ENCODE results near the gene RGS8. TPM values are rescaled to one million over a fixed set of nuclear protein-coding genes. Genes with fewer than 3 reads are reported as not detected.

RGS8 gene
- total RNA-seq, 2 donors from 2014 or later, result 5.6 to 25.0 TPM

DNA sequence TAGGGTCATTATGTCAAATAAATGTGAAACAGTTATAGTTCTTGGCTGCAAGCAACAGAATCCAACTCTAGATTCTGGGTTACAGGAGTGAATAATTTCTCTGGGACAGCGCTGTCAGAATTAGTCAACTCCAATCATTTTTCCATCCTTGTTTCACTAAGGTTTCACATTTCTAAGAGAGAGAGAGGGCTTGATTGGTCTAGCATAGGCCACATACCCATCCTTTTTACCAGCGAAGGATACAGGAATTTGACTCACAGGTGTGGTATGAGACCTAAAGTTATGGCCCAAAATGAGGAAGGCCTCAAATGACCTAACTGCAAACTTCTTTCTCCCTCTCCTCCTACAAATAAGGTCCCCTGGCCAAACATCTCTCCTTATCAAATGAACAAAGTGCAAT is 25.5 kb upstream of the RGS8 start:
- peaks cover 15% of the 10 kb centered on the region for H3K4me1 Mint-ChIP-seq
- H3K4me3 ChIP-seq (ENCODE audit: low read length), result no peak overlapping the region
- no peak overlapping the region for H3K27ac Mint-ChIP-seq
- TF ChIP-seq, protein P1, sequence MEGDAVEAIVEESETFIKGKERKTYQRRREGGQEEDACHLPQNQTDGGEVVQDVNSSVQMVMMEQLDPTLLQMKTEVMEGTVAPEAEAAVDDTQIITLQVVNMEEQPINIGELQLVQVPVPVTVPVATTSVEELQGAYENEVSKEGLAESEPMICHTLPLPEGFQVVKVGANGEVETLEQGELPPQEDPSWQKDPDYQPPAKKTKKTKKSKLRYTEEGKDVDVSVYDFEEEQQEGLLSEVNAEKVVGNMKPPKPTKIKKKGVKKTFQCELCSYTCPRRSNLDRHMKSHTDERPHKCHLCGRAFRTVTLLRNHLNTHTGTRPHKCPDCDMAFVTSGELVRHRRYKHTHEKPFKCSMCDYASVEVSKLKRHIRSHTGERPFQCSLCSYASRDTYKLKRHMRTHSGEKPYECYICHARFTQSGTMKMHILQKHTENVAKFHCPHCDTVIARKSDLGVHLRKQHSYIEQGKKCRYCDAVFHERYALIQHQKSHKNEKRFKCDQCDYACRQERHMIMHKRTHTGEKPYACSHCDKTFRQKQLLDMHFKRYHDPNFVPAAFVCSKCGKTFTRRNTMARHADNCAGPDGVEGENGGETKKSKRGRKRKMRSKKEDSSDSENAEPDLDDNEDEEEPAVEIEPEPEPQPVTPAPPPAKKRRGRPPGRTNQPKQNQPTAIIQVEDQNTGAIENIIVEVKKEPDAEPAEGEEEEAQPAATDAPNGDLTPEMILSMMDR (conservative IDR thresholded peaks at IDR 0.05), result no peak
- DNase-seq, result no peak
- 100% methylated on average over 1 to 2 of the region's 2 CpGs for WGBS, 2 experiments (ENCODE audit: insufficient coverage in 1 of 2, insufficient read length in 1 of 2)
- no peaks in the 10 kb centered on the region for H3K36me3 ChIP-seq (ENCODE audit: control insufficient read depth, insufficient read depth, low read length)
- no peaks in the 10 kb centered on the region for H3K4me1 ChIP-seq (ENCODE audit: control insufficient read depth, insufficient read depth, low read length)
- H3K27me3 Mint-ChIP-seq (ENCODE audit: insufficient read depth), result peaks cover 16% of the 10 kb centered on the region
- no peaks in the 10 kb centered on the region for H3K9me3 Mint-ChIP-seq
- no peaks in the 10 kb centered on the region for H3K36me3 Mint-ChIP-seq (ENCODE audit: low read depth)
- no peak overlapping the region for H3K9ac ChIP-seq (ENCODE audit: extremely low read depth, low read length, poor library complexity, severe bottlenecking)
- no peak overlapping the region for H3K27ac ChIP-seq (ENCODE audit: low read depth, low read length)
- no peak overlapping the region for H3K4me3 Mint-ChIP-seq
- no peaks in the 10 kb centered on the region for H3K27me3 ChIP-seq (ENCODE audit: control insufficient read depth, insufficient read depth, low read length, poor library complexity, severe bottlenecking)
- no peaks in the 10 kb centered on the region for H3K9me3 ChIP-seq (ENCODE audit: control insufficient read depth, low read length)

DNA sequence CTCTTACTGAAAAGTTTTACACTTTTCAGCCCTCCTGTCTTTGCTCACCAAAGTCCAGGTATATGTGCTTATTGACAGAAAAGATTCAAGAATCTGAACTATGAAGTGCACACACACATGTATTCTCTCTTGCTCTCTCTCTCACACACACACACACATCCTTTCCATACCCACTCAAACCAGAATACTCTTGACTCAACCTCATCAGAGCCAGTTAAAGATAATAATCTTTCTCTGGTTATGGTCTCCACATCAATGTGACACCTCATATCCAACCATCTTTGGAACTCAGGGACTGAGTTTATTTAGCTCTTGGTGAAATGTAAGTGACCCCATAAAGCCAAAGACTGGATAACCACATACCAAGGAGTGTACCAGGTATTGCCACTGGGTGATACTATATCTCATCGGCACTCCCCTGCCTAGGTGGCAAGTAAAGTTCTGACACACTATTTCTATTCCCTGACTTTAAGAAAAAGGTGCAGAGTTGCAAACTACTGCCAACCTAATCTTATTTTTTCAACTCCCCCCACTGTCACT is 24.9 kb upstream of the RGS8 start:
- Histone ChIP-seq H3K9me3 (ENCODE audit: control insufficient read depth, low read length) (no peaks in the 10 kb centered on the region), H3K27ac (ENCODE audit: low read depth, low read length) (no peak overlapping the region), H3K4me3 (ENCODE audit: low read length) (no peak overlapping the region), H3K27me3 (ENCODE audit: control insufficient read depth, insufficient read depth, low read length, poor library complexity, severe bottlenecking) (no peaks in the 10 kb centered on the region), H3K9ac (ENCODE audit: extremely low read depth, low read length, poor library complexity, severe bottlenecking) (no peak overlapping the region), H3K36me3 (ENCODE audit: control insufficient read depth, insufficient read depth, low read length) (no peaks in the 10 kb centered on the region), H3K4me1 (ENCODE audit: control insufficient read depth, insufficient read depth, low read length) (peaks cover 3% of the 10 kb centered on the region)
- no peaks in the 10 kb centered on the region for H3K9me3 Mint-ChIP-seq
- TF ChIP-seq, protein P1 (conservative IDR thresholded peaks at IDR 0.05), result no peak
- DNase-seq, result no peak
- no peak overlapping the region for H3K27ac Mint-ChIP-seq
- peaks cover 20% of the 10 kb centered on the region for H3K4me1 Mint-ChIP-seq
- H3K27me3 Mint-ChIP-seq (ENCODE audit: insufficient read depth), result peaks cover 16% of the 10 kb centered on the region
- H3K4me3 Mint-ChIP-seq, result no peak overlapping the region
- 93 to 100% methylated on average over 1 of the region's 1 CpG for WGBS, 2 experiments (ENCODE audit: insufficient coverage in 1 of 2, insufficient read length in 1 of 2)
- no peaks in the 10 kb centered on the region for H3K36me3 Mint-ChIP-seq (ENCODE audit: low read depth)

DNA sequence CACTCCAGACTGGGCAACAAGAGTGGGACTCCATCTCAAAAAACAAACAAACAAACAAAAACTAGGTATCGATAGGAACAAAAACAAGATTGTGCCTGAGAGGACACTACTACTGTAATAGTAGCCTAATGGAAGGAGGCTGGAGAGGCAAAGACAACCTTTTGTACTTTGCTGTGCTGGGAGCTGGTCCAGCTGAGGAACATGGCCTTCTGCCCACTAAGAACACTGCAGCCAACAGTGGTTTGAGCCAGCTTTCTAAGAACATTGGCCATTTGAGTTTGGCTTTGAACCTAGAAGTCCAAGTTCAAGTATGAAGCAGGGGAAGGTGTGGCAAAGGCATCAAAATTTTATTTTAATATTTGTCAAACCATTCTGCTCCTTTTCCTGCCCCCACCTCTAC is 22.7 kb upstream of the RGS8 start:
- no peak for DNase-seq
- 94% methylated on average over 1 of the region's 1 CpG; no CpG with 5 or more reads in 1 of the 2 experiments for WGBS, 2 experiments (ENCODE audit: insufficient coverage in 1 of 2, insufficient read length in 1 of 2)

More for the DNA sequence above, 22.7 kb upstream of the RGS8 start:
- Histone ChIP-seq H3K9me3 (ENCODE audit: control insufficient read depth, low read length) (no peaks in the 10 kb centered on the region), H3K9ac (ENCODE audit: extremely low read depth, low read length, poor library complexity, severe bottlenecking) (no peak overlapping the region), H3K4me3 (ENCODE audit: low read length) (no peak overlapping the region), H3K36me3 (ENCODE audit: control insufficient read depth, insufficient read depth, low read length) (no peaks in the 10 kb centered on the region), H3K27me3 (ENCODE audit: control insufficient read depth, insufficient read depth, low read length, poor library complexity, severe bottlenecking) (peaks cover 1% of the 10 kb centered on the region), H3K27ac (ENCODE audit: low read depth, low read length) (no peak overlapping the region), H3K4me1 (ENCODE audit: control insufficient read depth, insufficient read depth, low read length) (peaks cover 14% of the 10 kb centered on the region)
- Mint-ChIP-seq H3K4me3 (no peak overlapping the region), H3K27ac (no peak overlapping the region), H3K27me3 (ENCODE audit: insufficient read depth) (peaks cover 16% of the 10 kb centered on the region), H3K4me1 (peaks cover 38% of the 10 kb centered on the region), H3K9me3 (no peaks in the 10 kb centered on the region), H3K36me3 (ENCODE audit: low read depth) (no peaks in the 10 kb centered on the region)
- TF ChIP-seq, protein P1 (conservative IDR thresholded peaks at IDR 0.05), result no peak

All from endodermal cell (in vitro differentiated cells).